ENCODE measurements around the gene FAM171A2.

GRCh38 chr17:44382917-44383316 lies 19.3 kb upstream of the FAM171A2 start:
- TF ChIP-seq CTCF (IDR thresholded peaks at IDR 0.05 in 4 of 5, conservative IDR thresholded peaks at IDR 0.05 in 1 of 5) (no peak), POLR2A (IDR thresholded peaks at IDR 0.05) (no peak)

Measured in gastrocnemius medialis (tissue), 4 donors.